Stimulated activated CD8-positive, alpha-beta memory T cell treated with anti-CD3 and anti-CD28 coated beads, Interleukin-4, amount 100 ng/mL, for 48 hours (primary cell): ENCODE results near the gene DNASE1.
"Not testable (repeated sequence)": the region's sequence is repeated elsewhere in the genome, so short reads cannot be mapped to it uniquely, and the experiment has no call there.

ENCODE experiments used
- DNase-seq: peaks from one replicate; pipeline ENCODE4 v3.0.0-alpha.2; 2020

Gene DNASE1, protein sequence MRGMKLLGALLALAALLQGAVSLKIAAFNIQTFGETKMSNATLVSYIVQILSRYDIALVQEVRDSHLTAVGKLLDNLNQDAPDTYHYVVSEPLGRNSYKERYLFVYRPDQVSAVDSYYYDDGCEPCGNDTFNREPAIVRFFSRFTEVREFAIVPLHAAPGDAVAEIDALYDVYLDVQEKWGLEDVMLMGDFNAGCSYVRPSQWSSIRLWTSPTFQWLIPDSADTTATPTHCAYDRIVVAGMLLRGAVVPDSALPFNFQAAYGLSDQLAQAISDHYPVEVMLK

DNA sequence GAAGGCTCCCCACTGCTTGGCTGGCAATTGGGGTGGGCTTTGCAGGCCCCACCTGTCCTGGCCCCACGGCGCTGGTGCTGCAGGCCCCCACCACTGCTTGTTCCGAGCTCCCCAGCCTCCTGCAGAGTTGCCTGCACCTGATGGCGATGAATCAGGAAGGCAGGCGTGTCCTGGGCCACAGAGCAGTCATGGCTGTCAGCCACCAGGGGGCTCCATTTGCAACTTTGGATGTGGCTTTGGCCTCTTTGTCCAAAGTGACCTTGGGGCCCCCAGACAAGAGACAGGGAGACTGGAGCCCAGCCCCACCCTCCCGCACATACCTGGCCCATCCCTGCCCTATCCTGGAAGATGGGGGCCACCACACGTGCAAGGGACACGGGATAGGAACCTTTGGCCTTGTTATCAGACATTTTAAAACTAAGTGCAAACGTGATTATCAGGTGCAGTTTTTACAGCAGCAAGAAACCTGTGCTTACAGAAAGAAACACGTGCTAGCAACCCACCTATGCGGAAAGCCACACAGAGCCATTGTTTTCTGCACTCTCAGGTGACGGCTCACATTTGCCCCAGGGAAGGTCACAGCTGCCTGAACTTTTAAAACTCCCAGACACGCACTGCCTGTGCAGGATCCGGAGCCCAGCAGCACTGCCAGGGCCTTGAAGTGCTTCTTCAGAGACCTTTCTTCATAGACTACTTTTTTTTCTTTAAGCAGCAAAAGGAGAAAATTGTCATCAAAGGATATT is at the start of gene DNASE1:
Gene DNASE1, plus strand, starts transcription at position 443 of the 743 bp plus-strand sequence. CDS start 683 bp downstream, outside the sequence.
- peak; percentile 76 for DNase-seq

DNA sequence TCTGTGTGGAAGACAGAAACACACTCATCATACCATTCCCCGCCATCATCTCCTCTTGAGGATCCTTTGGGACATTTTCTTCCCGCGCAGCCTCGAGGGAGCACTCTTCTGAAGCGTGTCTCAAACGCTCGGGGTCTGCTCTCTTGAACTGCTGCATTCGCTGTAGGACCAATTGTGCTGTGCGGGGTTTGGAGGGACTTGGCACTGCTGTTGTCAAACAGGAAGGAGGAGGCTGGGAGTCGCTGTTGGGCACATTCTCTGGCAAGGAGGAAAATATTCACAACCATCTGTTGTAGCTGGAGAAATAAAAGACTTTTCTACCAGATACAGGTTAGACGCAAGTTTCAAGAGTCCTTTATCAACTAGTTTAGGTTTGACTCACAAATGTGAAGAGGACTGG is 48.0 kb upstream of the DNASE1 start:
- no peak for DNase-seq

GRCh38 chr16:3607161-3607560 is 47.3 kb upstream of the DNASE1 start:
- DNase-seq, result no peak

GRCh38 chr16:3607634-3608033 is 46.9 kb upstream of the DNASE1 start:
- no peak for DNase-seq

DNA sequence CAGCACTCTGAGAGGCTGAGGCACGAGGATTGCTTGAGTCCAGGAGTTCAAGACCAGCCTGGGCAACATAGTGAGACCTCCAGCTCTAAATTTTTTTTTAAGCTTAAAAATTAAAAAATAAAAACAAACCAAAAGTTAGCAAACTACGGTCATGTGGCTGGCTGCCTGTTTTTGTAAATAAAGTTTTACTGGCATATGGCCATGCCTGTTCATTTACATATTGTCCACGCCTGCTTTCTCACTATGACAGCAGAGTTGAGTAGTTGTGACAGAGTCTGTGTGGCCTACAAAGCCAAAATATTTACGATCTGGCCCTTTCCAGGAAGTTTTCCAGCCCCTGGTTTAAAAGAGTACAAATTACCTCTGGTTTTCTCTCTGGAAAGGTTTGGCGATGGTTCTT is 46.4 kb upstream of the DNASE1 start:
- no peak for DNase-seq

DNA sequence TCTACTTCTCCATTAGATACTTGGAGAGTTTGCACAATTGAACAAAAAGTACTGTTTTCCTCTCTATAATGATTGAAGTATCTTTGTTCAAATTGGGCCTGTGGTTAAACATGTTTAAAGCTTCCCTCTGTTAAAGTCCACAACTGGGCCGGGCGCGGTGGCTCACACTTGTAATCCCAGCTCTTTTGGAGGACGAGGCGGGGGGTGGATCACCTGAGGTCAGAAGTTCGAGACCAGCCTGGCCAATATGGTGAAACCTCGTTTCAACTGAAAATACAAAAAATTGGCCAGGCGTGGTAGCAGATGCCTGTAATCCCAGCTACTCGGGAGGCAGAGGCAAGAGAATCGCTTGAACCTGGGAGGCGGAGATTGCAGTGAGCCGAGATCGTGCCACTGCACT is 45.5 kb upstream of the DNASE1 start:
- DNase-seq, result not testable (repeated sequence)

GRCh38 chr16:3609895-3610697 is 44.4 kb upstream of the DNASE1 start:
- DNase-seq, result no peak

- no peak for DNase-seq
Observed at GRCh38 chr16:3610698-3611145, 43.8 kb upstream of the DNASE1 start.

GRCh38 chr16:3611146-3611975 is 43.1 kb upstream of the DNASE1 start, which contains the start of gene SLX4:
TSS of gene SLX4 (minus strand) at chr16:3611606. CDS start at chr16:3608964, 2,642 bp downstream.
- peak; percentile 90 for DNase-seq

DNA sequence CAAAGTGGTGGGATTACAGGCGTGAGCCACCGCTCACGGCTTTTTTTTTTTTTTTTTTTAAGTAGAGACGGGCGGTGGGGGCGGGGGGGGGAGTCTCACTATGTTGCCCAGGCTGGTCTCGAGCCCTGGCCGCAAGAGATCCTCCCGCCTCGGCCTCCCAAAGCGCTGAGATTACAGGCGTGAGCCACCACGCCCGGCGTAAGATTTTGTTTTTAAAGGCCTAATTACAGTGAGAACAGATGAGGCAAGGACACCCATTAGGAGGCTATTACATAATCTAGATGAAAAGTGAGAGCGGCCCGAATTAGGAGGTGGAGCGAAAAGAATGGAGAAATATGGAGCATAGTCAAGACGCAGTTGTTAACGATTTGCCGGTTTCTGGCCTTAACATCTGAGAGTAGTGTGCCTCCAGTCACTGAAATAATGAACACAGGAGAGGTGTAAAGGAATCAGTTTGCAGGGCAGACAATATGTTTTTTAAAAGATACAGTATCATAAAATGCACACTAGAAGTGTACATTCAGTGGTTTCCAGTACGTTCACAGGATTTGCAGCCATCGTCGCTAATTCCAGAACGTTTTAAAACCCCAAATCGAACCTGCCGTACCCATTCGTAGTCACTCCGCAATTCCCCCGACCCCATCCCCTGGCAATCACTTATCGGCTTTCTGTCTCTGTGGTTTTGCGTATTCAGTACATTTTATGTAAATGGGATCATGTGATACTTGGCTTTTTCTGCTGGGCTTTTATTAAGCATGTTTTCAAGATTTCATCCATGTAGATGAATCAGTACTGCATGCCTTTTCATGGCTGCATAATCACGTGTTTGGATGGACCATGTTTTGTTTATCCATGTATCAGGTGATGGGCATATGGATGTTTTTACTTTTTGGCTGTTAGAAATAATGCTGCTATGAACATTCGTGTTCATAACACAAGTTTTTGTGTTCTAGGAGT is 41.7 kb upstream of the DNASE1 start:
- no peak for DNase-seq

- DNase-seq, result no peak
Observed at GRCh38 chr16:3618769-3619141, 35.7 kb upstream of the DNASE1 start.

DNA sequence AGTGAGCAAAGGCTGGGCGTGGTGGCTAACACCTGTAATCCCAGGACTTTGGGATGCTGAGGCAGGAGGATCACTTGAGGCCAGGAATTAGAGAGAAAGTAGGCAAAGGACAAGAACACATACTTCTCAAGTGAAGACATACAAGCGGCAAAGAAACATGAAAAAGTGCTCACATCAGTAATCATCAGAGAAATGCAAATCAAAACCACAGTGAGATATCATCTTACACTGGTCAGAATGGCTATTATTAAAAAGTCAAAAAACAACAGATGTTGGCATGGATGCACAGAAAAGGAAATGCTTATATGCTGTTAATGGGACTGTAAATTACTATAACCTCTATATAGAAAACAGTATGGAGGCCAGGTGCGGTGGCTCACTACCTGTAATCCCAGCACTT is 30.8 kb upstream of the DNASE1 start:
- DNase-seq, result no peak

DNA sequence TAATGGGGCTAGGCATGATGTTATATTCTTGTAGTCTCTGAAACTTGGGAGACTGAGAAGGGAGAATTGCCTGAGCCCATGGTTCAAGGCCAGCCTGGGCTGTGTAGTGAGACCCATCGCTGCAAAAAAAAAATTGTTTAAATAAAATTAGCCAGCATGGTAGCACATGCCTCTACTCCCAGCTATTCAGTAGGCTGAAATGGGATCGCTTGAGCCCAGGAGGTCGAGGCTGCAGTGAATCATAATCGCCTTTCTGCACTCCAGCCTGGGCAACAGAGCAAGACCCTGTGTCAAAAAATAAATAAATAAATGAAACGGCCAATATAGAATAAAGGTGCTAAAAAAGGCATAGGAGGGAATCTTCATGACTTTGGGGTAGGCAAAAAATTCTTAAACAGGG is 29.2 kb upstream of the DNASE1 start:
- DNase-seq, result no peak

- DNase-seq, result no peak
Observed at GRCh38 chr16:3625911-3626732, 28.4 kb upstream of the DNASE1 start.

- peak; percentile 40 for DNase-seq
Observed at GRCh38 chr16:3637371-3637923, 17.0 kb upstream of the DNASE1 start.

DNA sequence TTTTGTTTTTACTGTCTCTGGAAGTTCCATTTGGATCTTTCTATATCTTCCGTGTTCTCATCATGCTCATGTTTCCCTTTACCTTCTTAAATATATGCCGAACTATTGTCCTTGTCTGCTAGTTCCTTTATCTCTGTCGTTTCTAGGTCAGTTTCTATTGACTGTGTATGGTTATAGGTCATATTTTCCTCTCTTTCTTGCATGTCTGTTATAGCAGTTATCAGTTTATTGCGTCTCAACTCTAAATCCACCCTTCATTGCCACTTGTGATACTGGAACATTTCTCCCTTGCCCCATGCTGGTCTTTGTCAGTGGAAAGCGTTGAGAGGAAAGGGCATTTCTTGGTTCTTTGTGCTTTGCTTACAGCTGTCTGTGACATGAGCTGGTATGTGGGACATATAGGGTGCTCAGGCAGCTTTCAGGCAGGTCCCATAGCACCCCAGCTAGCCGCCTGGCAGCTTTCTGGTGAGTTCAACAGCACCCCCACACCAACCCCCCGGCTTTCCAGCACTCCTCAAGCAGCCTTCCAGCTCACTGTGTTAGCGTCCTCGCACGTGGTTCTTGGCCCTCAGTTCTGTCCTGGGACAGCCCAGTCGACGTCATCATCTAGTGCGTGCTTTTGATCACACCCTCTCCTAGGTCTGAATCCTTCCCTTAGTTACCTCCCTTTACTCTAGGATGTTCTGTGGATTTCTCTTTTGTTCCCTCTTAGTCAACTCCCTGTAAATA is 15.4 kb upstream of the DNASE1 start:
- DNase-seq, result peak; percentile 16

- peak; percentile 13 for DNase-seq
Observed at GRCh38 chr16:3640207-3640606, 14.3 kb upstream of the DNASE1 start.

- DNase-seq, result peak; percentile 17
Observed at GRCh38 chr16:3640632-3641501, 13.6 kb upstream of the DNASE1 start.
